ENCODE results near the gene ZNF3.

Gene ZNF3

GRCh38 chr7:100066953-100067352, 14.6 kb downstream of the ZNF3 start:
- no peak for TF ChIP-seq CTCF (IDR thresholded peaks at IDR 0.05; ENCODE audit: low read depth, low read length, missing control alignments)

DNA sequence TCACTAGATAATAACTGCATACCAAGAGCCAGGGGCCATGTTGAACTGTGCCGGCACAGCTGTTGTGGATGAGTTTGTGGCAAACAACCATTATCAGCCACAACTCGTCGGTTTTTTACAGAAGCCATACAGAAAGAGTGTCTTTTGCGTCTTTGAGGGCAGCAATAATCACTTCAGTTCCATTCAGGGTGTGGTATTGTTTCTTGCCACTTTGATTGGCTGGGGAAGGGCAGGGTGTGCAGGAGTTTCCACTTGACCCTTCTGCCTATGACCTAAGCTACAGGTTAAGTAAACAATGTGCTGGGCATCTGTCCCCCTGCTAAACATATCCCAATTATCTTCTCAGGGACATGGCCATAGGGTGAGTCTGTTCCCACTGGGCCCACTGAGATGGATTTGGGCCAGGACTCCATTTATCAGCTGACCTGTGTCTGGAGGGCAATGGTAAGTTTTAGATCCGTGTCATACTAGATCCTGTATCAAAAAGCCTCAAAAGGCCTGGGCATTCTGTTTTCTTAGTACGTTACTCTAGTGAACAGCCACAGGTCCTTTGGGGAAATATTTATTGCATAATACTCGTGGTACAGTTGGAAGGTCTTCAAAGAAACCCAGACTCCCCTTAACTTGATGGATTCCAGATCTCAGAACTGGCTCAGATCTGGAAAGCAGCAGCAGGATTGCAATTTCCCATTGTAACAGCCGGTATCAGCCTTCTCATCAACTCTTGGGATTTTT, 15.9 kb downstream of the ZNF3 start:
- no peak overlapping the region for H3K4me3 ChIP-seq (ENCODE audit: low read depth, low read length)
- TF ChIP-seq CTCF (IDR thresholded peaks at IDR 0.05; ENCODE audit: low read depth, low read length, missing control alignments), result no peak
- DNase-seq (ENCODE audit: low read depth), result no peak

More at GRCh38 chr7:100066953-100067352, 14.6 kb downstream of the ZNF3 start:
- H3K4me3 ChIP-seq (ENCODE audit: low read depth, low read length), result no peak overlapping the region
- no peak for DNase-seq (ENCODE audit: low read depth)

- H3K4me3 ChIP-seq (ENCODE audit: low read depth, low read length), result no peak overlapping the region
- TF ChIP-seq CTCF (IDR thresholded peaks at IDR 0.05; ENCODE audit: low read depth, low read length, missing control alignments), result no peak
- no peak for DNase-seq (ENCODE audit: low read depth)
These were observed 17.4 kb downstream of the ZNF3 start for GRCh38 chr7:100064162-100064561.

GRCh38 chr7:100063376-100063775, 18.1 kb downstream of the ZNF3 start:
- TF ChIP-seq CTCF (IDR thresholded peaks at IDR 0.05; ENCODE audit: low read depth, low read length, missing control alignments), result no peak
- H3K4me3 ChIP-seq (ENCODE audit: low read depth, low read length), result no peak overlapping the region
- DNase-seq (ENCODE audit: low read depth), result no peak

DNA sequence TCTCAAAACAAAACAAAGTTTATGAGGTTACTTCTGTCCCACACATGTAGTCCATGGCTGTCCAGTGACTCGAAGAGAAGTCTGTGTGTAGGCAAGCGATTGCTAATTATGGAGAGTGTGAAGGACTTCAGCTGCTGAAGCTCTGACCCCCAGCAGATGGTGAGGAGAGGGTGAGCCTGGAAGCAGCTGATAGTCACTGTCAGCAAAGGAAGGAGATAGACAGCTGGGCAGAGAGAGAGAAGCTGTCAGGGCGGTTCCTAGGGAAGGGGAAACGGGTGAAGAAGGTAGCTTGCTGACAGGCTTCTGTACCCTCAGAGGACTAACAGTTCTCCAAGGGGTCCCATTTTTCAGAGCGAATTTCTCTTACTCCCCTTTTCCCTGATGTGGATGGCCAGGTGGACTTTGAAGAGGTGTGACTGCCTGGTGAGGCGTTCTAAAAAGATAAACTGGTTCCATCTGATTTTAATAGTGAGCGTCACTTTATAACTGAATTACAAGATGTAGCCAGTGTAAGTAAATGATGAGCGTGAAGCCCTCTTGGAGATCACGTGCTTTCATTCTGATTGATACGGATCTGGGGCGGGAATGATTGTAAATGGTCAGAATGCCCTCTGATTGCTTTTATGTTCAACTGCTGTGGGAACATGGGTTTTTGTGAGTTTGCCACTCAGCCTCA, 19.9 kb downstream of the ZNF3 start:
- no peak for TF ChIP-seq CTCF (IDR thresholded peaks at IDR 0.05; ENCODE audit: low read depth, low read length, missing control alignments)
- DNase-seq (ENCODE audit: low read depth), result no peak
- no peak overlapping the region for H3K4me3 ChIP-seq (ENCODE audit: low read depth, low read length)

DNA sequence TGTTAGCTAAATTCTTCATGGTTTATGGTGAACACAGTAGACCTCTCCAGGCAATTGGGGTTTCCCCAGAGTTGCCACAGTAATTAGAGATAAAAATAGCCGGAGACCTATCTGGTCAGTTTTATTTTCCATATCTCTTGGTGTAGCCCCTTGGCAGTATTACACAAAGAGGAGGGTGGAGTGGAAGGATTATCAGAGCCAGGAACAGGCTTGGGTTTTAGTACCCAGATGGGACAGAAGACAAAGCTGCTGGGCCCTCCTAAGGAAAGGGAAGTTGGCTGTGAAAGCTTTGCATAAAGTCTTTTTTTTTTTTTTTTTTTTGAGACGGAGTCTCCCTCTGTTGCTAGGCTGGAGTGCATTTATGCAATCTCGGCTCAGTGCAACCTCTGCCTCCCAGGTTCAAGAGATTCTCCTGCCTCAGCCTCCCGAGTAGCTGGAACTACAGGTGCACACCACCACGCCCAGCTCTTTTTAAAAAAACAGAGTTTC, 22.2 kb downstream of the ZNF3 start:
- TF ChIP-seq CTCF (IDR thresholded peaks at IDR 0.05; ENCODE audit: low read depth, low read length, missing control alignments), result no peak
- no peak for DNase-seq (ENCODE audit: low read depth)
- H3K4me3 ChIP-seq (ENCODE audit: low read depth, low read length), result no peak overlapping the region
